Subcutaneous abdominal adipose tissue (tissue), 5 donors: ENCODE data around the gene GABBR1.

Source experiments
- H3K27ac ChIP-seq: one replicate; pipeline ENCODE4 v1.7.0; 2013; ENCODE audit warnings: low read depth, mild to moderate bottlenecking, inconsistent platforms, low read length, moderate library complexity
- H3K27me3 ChIP-seq, 5 donors: one replicate each; pipeline ENCODE4 v1.7.0; 2013; ENCODE audit warnings: low read length in 5 of 5, inconsistent platforms in 1 of 5; ENCODE audit not compliant: control insufficient read depth in 5 of 5, insufficient read depth in 4 of 5
- H3K36me3 ChIP-seq, 5 donors: one replicate each; pipeline ENCODE4 v1.7.0; 2013; ENCODE audit warnings: low read length in 5 of 5; ENCODE audit not compliant: control insufficient read depth in 5 of 5, insufficient read depth in 5 of 5
- H3K4me1 ChIP-seq, 5 donors: one replicate each; pipeline ENCODE4 v1.7.0; 2013; ENCODE audit warnings: low read length in 5 of 5, mild to moderate bottlenecking in 3 of 5, moderate library complexity in 1 of 5; ENCODE audit not compliant: control insufficient read depth in 5 of 5, insufficient read depth in 5 of 5
- H3K4me3 ChIP-seq, 5 donors: one replicate each; pipeline ENCODE4 v1.7.0; 2013; ENCODE audit warnings: low read length in 5 of 5, low read depth in 1 of 5
- H3K9ac ChIP-seq, 5 donors: one replicate each; pipeline ENCODE4 v1.7.0; 2013; ENCODE audit warnings: low read length in 5 of 5, mild to moderate bottlenecking in 4 of 5, moderate library complexity in 3 of 5
- H3K9me3 ChIP-seq, 5 donors: one replicate each; pipeline ENCODE4 v1.7.0; 2013; ENCODE audit warnings: low read length in 5 of 5; ENCODE audit not compliant: control insufficient read depth in 5 of 5
- donor health status: healthy.
- donor health status: healthy.
- donor health status: healthy.
- donor health status: healthy.
- donor health status: healthy.

Gene GABBR1

DNA sequence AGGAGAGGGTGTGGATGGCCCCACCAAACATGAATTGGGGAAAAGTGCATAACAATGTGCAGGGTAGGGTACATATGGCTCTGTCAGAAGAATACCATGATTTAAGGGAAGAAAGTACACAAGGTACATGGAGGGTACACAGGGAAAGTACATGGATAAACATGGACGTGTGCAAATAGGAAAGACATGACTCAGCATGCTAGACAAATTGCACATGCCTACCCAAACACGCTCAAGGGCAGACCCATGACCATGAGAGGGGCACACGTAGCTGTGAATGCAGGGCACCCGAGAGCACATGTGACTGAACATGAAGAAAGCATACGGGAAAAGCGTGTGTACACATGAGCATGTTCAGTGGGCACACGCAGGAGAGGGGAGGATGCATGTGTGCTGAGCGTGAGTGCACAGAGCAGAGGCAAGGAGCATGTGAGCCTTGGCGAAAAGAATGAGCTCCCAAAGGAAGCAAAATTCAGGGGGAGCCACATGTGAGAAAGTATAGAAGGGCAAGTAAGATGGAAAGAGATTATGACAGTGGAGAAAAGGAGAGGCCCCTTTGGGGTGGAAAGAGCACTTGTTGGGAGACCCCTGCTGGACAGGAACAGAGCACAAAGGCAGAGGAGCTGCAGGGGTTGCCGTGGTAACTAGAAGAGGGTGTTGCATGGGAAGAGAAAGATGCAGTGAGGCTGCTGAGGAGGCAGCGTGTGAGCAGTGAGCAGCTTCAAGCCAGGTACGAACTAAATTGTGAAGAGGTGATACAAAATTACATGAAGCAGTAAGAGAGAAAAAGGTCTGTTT, 30.2 kb downstream of the GABBR1 start:
- H3K27me3 ChIP-seq, result no peaks in the 10 kb centered on the region
- H3K27ac ChIP-seq, result no peak overlapping the region
- H3K36me3 ChIP-seq, result peaks cover 0 to 48% (median 46%) of the 10 kb centered on the region in 5 donors
- no peaks in the 10 kb centered on the region for H3K9me3 ChIP-seq
- no peak overlapping the region for H3K4me3 ChIP-seq
- H3K9ac ChIP-seq, result no peak overlapping the region
- H3K4me1 ChIP-seq, result peaks cover 0 to 4% (median 0%) of the 10 kb centered on the region in 5 donors

GRCh38 chr6:29598172-29598747, 34.7 kb downstream of the GABBR1 start:
- Histone ChIP-seq H3K27me3 (peaks cover 0 to under 1% (median 0%) of the 10 kb centered on the region in 5 donors), H3K9ac (no peak overlapping the region), H3K27ac (no peak overlapping the region), H3K4me1 (no peaks in the 10 kb centered on the region), H3K36me3 (peaks cover 0 to 12% (median 7%) of the 10 kb centered on the region in 5 donors), H3K4me3 (no peak overlapping the region), H3K9me3 (no peaks in the 10 kb centered on the region)

GRCh38 chr6:29597184-29597583, 35.8 kb downstream of the GABBR1 start:
- Histone ChIP-seq H3K4me3 (no peak overlapping the region), H3K9me3 (no peaks in the 10 kb centered on the region), H3K36me3 (peaks cover 0 to 6% (median 0%) of the 10 kb centered on the region in 5 donors), H3K4me1 (no peaks in the 10 kb centered on the region), H3K27ac (no peak overlapping the region), H3K9ac (no peak overlapping the region), H3K27me3 (peaks cover 0 to 4% (median 0%) of the 10 kb centered on the region in 5 donors)

GRCh38 chr6:29596381-29596900, 36.5 kb downstream of the GABBR1 start:
- no peak overlapping the region for H3K27ac ChIP-seq

GRCh38 chr6:29593199-29593855, 39.7 kb downstream of the GABBR1 start:
- no peak overlapping the region for H3K9ac ChIP-seq
- H3K27me3 ChIP-seq, result peaks cover 0 to 9% (median 0%) of the 10 kb centered on the region in 5 donors
- no peaks in the 10 kb centered on the region for H3K9me3 ChIP-seq
- no peaks in the 10 kb centered on the region for H3K4me1 ChIP-seq
- no peak overlapping the region for H3K4me3 ChIP-seq
- no peaks in the 10 kb centered on the region for H3K36me3 ChIP-seq
- H3K27ac ChIP-seq, result no peak overlapping the region

More at GRCh38 chr6:29596381-29596900, 36.5 kb downstream of the GABBR1 start:
- Histone ChIP-seq H3K9ac (no peak overlapping the region), H3K27me3 (peaks cover 0 to 9% (median 0%) of the 10 kb centered on the region in 5 donors), H3K4me3 (no peak overlapping the region), H3K36me3 (no peaks in the 10 kb centered on the region), H3K4me1 (no peaks in the 10 kb centered on the region), H3K9me3 (no peaks in the 10 kb centered on the region)

- H3K9me3 ChIP-seq, result no peaks in the 10 kb centered on the region
- H3K27me3 ChIP-seq, result peaks cover 0 to 9% (median 0%) of the 10 kb centered on the region in 5 donors
- no peaks in the 10 kb centered on the region for H3K36me3 ChIP-seq
- H3K9ac ChIP-seq, result no peak overlapping the region
- H3K4me1 ChIP-seq, result no peaks in the 10 kb centered on the region
- no peak overlapping the region for H3K4me3 ChIP-seq
- H3K27ac ChIP-seq, result no peak overlapping the region
These were observed 41.3 kb downstream of the GABBR1 start for GRCh38 chr6:29591677-29592076.

DNA sequence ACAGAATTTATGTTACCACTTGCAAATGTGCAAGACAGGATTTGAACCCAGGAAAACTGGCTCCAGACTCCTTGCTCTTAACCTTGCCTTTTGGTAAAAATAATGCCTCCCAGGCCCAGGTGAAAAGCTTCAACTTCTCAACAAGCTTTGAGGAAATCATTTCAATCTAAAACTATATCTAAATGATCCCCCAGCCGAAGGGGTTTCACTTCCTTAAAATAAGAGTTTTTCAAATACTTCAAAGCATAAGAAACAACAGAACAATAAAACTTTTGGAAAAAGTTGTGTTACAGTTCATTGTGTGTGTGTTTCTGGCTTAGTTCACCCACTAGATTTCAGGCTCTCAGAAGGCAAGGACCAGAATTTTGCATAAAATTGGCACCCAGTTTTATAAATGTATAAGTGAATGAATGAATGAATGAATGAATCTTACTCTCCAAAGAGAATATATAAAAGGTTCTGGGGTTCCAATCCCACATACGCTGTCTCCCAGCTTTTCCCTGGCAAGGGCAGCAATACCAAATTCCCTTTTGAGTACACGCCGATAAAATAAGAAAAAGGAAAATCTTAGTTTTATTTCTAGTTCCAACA, 42.7 kb downstream of the GABBR1 start:
- H3K36me3 ChIP-seq, result no peaks in the 10 kb centered on the region
- no peaks in the 10 kb centered on the region for H3K9me3 ChIP-seq
- H3K9ac ChIP-seq, result no peak overlapping the region
- H3K4me3 ChIP-seq, result no peak overlapping the region
- peaks cover 0 to 9% (median 0%) of the 10 kb centered on the region in 5 donors for H3K27me3 ChIP-seq
- no peaks in the 10 kb centered on the region for H3K4me1 ChIP-seq
- no peak overlapping the region for H3K27ac ChIP-seq

DNA sequence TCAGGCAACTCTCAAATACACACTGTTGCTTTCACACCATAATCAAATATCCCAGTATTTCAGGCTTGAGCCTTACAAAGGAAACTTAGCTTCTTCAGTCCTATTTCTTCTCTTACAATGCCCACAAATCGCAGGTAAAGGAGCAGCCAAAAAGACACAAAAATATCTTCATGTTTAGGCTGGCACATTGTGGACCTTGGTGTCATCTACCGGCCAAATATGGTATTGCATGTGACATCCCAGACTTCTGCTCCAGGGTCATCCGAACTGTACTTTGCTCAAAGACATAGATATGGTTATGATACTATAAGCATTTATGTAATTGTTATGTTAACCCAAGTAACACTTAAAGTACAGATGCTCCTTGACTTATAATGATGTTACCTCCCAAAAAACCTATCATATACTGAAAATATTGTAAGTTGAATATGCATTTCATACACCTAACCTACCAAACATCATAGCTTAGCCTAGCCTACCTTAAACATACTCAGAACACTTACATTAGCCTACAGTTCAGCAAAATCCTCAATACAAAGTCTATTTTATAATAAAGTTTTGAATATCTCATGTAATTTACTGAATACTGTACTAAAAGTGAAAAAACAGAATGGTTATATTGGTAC, 43.4 kb downstream of the GABBR1 start:
- Histone ChIP-seq H3K27me3 (peaks cover 0 to 9% (median 0%) of the 10 kb centered on the region in 5 donors), H3K36me3 (no peaks in the 10 kb centered on the region), H3K9me3 (no peaks in the 10 kb centered on the region), H3K27ac (no peak overlapping the region), H3K4me1 (no peaks in the 10 kb centered on the region), H3K9ac (no peak overlapping the region), H3K4me3 (no peak overlapping the region)

DNA sequence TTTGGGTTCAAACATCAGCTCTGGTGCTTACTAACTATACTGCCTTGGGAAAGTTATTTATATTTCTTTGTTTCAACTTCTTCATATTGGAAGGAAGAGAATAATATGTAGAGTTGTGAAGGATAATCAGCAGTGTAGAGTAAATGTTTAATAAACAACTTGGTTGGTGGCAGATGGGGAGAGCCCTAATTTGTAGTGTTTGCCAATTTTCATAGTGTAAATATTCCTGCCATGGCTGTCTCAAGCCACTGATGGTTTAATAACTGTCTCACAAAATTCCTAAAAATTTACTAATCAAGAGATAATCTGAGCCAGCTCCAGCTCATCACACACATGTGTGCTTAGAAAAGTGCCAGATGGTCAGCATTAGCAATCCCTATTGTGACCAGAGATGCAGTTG, 48.2 kb downstream of the GABBR1 start, which contains the start of gene OR2H2:
OR2H2 (plus strand) TSS at position 301 of the 400 bp plus-strand sequence. CDS start 2,824 bp downstream, outside the sequence.
- Histone ChIP-seq H3K36me3 (no peaks in the 10 kb centered on the region), H3K9me3 (no peaks in the 10 kb centered on the region), H3K9ac (no peak within 1 kb of the TSS)

More for the DNA sequence above, 48.2 kb downstream of the GABBR1 start, which contains the start of gene OR2H2:
- Histone ChIP-seq H3K27me3 (peaks cover 0 to 13% (median 0%) of the 10 kb centered on the region in 5 donors), H3K27ac (no peak within 1 kb of the TSS), H3K4me1 (no peaks in the 10 kb centered on the region), H3K4me3 (no peak within 1 kb of the TSS)
